Lower leg skin (tissue), 3 donors: ENCODE data around the gene RNASEH2C.

Experiments
- POLR2A ChIP-seq, 2 donors: fragments of 450-650 bp; IDR thresholded peaks; one replicate each; pipeline ENCODE4 v1.6.1; 2016 to 2017; ENCODE audit warnings: antibody characterized with exemption in 2 of 2, mild to moderate bottlenecking in 1 of 2, moderate library complexity in 1 of 2
- TF ChIP-seq, protein P1 (sequence below), 3 donors: fragments of 450-650 bp; IDR thresholded peaks; one replicate each; pipeline ENCODE4 v1.5.1; 2016; ENCODE audit warnings: antibody characterized with exemption in 3 of 3, mild to moderate bottlenecking in 3 of 3, moderate library complexity in 2 of 3

DNA sequence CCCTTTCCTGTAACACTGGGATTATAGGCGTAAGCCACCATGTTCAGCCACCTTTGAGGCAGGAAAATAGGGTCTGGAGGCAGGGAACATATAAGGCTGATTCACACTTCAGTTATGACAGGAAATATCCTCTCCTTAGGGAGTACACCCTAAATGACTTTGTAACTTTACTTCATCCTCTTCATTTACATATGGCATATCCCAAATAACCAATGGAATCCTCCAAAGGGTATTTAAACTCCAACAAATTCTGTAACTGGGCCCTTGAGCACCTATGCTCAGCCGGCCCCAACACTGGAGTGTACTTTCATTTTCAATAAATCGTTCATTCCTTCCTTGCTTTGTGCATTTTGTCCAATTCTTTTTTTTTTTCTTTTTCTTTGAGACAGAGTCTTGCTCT lies 10.2 kb downstream of the RNASEH2C start:
- TF ChIP-seq, protein P1, sequence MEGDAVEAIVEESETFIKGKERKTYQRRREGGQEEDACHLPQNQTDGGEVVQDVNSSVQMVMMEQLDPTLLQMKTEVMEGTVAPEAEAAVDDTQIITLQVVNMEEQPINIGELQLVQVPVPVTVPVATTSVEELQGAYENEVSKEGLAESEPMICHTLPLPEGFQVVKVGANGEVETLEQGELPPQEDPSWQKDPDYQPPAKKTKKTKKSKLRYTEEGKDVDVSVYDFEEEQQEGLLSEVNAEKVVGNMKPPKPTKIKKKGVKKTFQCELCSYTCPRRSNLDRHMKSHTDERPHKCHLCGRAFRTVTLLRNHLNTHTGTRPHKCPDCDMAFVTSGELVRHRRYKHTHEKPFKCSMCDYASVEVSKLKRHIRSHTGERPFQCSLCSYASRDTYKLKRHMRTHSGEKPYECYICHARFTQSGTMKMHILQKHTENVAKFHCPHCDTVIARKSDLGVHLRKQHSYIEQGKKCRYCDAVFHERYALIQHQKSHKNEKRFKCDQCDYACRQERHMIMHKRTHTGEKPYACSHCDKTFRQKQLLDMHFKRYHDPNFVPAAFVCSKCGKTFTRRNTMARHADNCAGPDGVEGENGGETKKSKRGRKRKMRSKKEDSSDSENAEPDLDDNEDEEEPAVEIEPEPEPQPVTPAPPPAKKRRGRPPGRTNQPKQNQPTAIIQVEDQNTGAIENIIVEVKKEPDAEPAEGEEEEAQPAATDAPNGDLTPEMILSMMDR (IDR thresholded peaks at IDR 0.05): no peak
- no peak for TF ChIP-seq POLR2A (IDR thresholded peaks at IDR 0.05)
